ENCODE data around the gene TNFAIP1.
A peak's percentile ranks its signal among the peaks of the same experiment; 100 is the strongest.
"Not testable (repeated sequence)": the region's sequence is repeated elsewhere in the genome, so short reads cannot be mapped to it uniquely, and the experiment has no call there.

Gene TNFAIP1

GRCh38 chr17:28334666-28335200 lies 828 bp upstream of the TNFAIP1 start:
- peak overlapping the region; percentile 95 for H3K4me3 Mint-ChIP-seq
- H3K4me1 Mint-ChIP-seq: peaks cover 49% of the 10 kb centered on the region
- no peak for DNase-seq (ENCODE audit: low spot score in 2 of 2)
- no peaks in the 10 kb centered on the region for H3K9me3 Mint-ChIP-seq
- peak overlapping the region; percentile 96 for H3K27ac Mint-ChIP-seq
- H3K36me3 Mint-ChIP-seq: peaks cover 39% of the 10 kb centered on the region
- ATAC-seq: no peak

DNA sequence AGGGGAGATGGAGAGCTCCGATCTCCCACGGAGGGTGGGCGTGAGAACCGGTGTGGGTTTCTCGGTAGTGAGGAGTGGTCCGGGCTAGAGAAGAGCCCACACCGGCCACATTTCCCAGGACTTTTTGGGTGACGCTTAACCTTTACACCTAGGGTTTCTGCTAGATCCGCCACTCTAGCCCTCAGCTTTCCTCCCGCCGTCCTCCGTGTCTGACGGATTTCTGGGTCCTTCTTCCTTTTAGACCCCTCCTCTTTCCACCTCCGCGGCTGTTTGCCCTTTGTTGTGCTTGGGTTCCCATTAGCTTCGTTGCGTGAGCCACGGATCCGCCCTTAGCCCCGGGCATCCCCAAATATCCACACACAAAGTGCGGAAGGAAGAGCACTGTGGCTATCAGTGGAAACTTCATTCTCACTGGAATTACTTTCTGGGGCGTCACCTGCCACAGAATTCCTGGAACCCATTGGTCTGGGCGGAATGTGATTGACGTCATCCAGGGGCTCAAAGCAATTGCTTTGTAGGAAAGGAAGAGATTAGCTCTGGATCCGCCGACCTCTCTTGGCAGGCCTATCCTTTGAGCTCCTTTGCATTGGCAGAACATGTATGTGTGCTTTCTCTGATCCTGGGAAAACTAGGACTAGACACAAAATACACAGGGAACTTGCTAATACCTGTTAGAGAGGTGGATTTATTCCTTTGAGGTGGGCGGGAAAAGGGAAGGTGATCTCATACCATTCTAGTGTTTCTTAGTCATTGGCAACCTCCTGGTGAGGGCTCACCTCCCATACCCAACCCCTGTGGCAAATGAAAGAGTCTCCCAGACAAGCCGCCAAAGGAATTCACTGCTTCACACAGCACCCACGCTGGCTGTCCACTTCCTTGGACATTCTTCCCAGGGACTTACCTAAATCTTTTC lies 654 bp downstream of the TNFAIP1 start:
- DNase-seq (ENCODE audit: low spot score in 2 of 2) (no peak), ATAC-seq (no peak)
- H3K27ac Mint-ChIP-seq: peak overlapping the region; percentile 96
- no peaks in the 10 kb centered on the region for H3K9me3 Mint-ChIP-seq
- H3K4me3 Mint-ChIP-seq: peak overlapping the region; percentile 95
- peaks cover 42% of the 10 kb centered on the region for H3K36me3 Mint-ChIP-seq
- peaks cover 56% of the 10 kb centered on the region for H3K4me1 Mint-ChIP-seq

GRCh38 chr17:28338056-28338768 lies 2.7 kb downstream of the TNFAIP1 start:
- Mint-ChIP-seq H3K27ac (no peak overlapping the region), H3K9me3 (no peaks in the 10 kb centered on the region), H3K4me1 (peaks cover 51% of the 10 kb centered on the region), H3K36me3 (peaks cover 53% of the 10 kb centered on the region), H3K4me3 (peak overlapping the region; percentile 95)
- ATAC-seq (no peak), DNase-seq (ENCODE audit: low spot score in 2 of 2) (no peak)

- not testable (repeated sequence) for H3K9me3 Mint-ChIP-seq; DNase-seq (ENCODE audit: low spot score in 2 of 2); H3K4me3 Mint-ChIP-seq; ATAC-seq; H3K27ac Mint-ChIP-seq
- Mint-ChIP-seq H3K4me1 (peaks cover 47% of the 10 kb centered on the region), H3K36me3 (peaks cover 58% of the 10 kb centered on the region)
Observed at GRCh38 chr17:28338769-28339212, 3.2 kb downstream of the TNFAIP1 start.

GRCh38 chr17:28339431-28339830 lies 3.9 kb downstream of the TNFAIP1 start:
- Mint-ChIP-seq H3K36me3 (peaks cover 64% of the 10 kb centered on the region), H3K27ac (no peak overlapping the region)

DNA sequence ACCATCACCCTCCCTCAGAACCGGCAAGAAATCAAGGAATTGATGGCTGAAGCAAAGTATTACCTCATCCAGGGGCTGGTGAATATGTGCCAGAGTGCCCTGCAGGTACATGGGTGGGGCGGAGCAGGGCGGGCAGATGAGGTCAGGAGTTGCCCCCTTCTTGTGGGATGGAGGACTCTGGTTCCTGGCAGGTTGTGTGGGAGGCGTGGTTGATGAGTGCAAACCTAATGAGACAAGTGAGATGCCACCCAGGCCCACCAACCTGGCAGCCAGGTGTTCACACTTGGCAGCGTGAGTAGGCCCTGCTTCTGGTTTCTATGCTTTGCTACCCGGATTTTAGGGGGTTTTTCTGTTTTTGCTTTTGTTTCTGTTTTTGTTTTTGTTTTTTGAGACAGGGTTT lies 4.8 kb downstream of the TNFAIP1 start:
- peaks cover 35% of the 10 kb centered on the region for H3K4me1 Mint-ChIP-seq
- H3K9me3 Mint-ChIP-seq: no peaks in the 10 kb centered on the region
- DNase-seq (ENCODE audit: low spot score in 2 of 2): no peak
- H3K27ac Mint-ChIP-seq: no peak overlapping the region
- peaks cover 69% of the 10 kb centered on the region for H3K36me3 Mint-ChIP-seq
- no peak overlapping the region for H3K4me3 Mint-ChIP-seq
- ATAC-seq: no peak

More at GRCh38 chr17:28339431-28339830, 3.9 kb downstream of the TNFAIP1 start:
- ATAC-seq (no peak), DNase-seq (ENCODE audit: low spot score in 2 of 2) (no peak)
- no peaks in the 10 kb centered on the region for H3K9me3 Mint-ChIP-seq
- no peak overlapping the region for H3K4me3 Mint-ChIP-seq
- H3K4me1 Mint-ChIP-seq: peaks cover 41% of the 10 kb centered on the region

- peaks cover 34% of the 10 kb centered on the region for H3K4me1 Mint-ChIP-seq
- H3K4me3 Mint-ChIP-seq: no peak overlapping the region
- DNase-seq (ENCODE audit: low spot score in 2 of 2) (no peak), ATAC-seq (no peak)
- H3K27ac Mint-ChIP-seq: peak overlapping the region; percentile 43
- H3K9me3 Mint-ChIP-seq: no peaks in the 10 kb centered on the region
- H3K36me3 Mint-ChIP-seq: peaks cover 75% of the 10 kb centered on the region
Observed at GRCh38 chr17:28341516-28341915, 6.0 kb downstream of the TNFAIP1 start.

DNA sequence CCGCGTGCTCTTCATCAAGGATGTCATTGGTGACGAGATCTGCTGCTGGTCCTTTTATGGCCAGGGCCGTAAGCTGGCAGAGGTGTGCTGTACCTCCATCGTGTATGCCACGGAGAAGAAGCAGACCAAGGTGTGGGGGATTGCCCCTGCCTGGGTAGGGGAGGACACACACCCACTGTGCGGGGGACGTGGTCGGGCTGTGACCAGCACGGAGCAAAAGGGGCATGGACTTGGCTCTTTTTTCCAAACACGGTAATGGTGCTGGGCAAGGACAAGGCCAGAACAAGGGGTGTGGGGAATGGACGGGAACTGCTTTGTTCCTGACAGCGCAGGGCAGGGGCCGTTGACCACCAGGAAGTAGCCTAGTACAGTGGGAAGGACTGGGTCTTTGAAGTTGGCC lies 6.8 kb downstream of the TNFAIP1 start:
- ATAC-seq (no peak), DNase-seq (ENCODE audit: low spot score in 2 of 2) (no peak)
- no peak overlapping the region for H3K27ac Mint-ChIP-seq
- H3K36me3 Mint-ChIP-seq: peaks cover 77% of the 10 kb centered on the region
- H3K4me3 Mint-ChIP-seq: no peak overlapping the region
- peaks cover 26% of the 10 kb centered on the region for H3K4me1 Mint-ChIP-seq
- no peaks in the 10 kb centered on the region for H3K9me3 Mint-ChIP-seq

DNA sequence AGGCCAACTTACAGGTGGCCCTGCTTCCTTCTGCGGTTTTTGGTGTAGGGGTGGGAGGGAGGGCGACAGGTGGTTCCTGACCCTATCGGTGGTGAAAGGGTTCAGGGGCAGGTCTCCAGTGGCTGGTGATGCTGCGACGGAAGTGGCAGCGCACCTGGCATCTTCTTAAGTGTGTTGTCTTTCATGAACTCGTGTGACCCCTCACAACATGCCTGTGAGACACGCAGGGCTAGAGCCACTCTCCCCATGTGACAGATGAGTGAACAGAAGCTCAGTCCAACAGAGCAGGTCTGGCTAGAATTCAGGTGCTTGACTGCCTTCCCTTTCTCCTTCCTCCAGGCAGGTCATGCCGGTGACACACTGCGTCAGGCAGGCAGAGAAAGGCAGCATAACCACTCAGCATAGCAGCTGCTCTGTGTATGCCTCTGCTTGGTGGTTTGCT lies 8.0 kb downstream of the TNFAIP1 start:
- ATAC-seq: no peak

DNA sequence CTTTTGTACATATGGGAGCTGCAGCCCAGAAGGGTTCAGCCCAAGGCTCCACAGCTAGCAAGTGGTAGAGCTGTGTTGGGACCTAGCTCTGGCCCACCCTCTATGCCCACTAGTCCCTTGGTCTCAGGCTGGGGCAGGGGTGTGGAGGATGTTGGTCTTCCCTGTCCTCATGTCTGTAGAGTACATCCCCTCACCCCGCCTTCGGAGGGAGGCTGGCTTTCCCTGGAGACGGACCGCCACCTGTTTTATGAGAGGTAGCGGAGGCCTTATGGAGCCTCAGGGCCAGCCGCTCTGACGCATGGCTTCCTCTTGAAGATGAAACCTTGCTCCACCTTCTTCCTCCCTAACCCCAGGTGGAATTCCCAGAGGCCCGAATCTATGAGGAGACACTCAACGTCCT lies 8.4 kb downstream of the TNFAIP1 start:
- Mint-ChIP-seq H3K4me1 (peaks cover 11% of the 10 kb centered on the region), H3K4me3 (no peak overlapping the region), H3K36me3 (peaks cover 94% of the 10 kb centered on the region), H3K9me3 (no peaks in the 10 kb centered on the region), H3K27ac (no peak overlapping the region)
- DNase-seq (ENCODE audit: low spot score in 2 of 2) (no peak), ATAC-seq (peak; percentile 11)

More for the DNA sequence above, 8.0 kb downstream of the TNFAIP1 start:
- Mint-ChIP-seq H3K36me3 (peaks cover 89% of the 10 kb centered on the region), H3K9me3 (no peaks in the 10 kb centered on the region), H3K4me3 (no peak overlapping the region), H3K27ac (no peak overlapping the region), H3K4me1 (peaks cover 14% of the 10 kb centered on the region)
- DNase-seq (ENCODE audit: low spot score in 2 of 2): no peak

GRCh38 chr17:28344435-28344901 lies 8.9 kb downstream of the TNFAIP1 start:
- Mint-ChIP-seq H3K4me3 (no peak overlapping the region), H3K9me3 (no peaks in the 10 kb centered on the region), H3K27ac (no peak overlapping the region), H3K4me1 (peaks cover 8% of the 10 kb centered on the region), H3K36me3 (peaks cover 96% of the 10 kb centered on the region)
- ATAC-seq: peak; percentile 29
- DNase-seq (ENCODE audit: low spot score in 2 of 2): no peak

- no peak overlapping the region for H3K4me3 Mint-ChIP-seq
- peaks cover 96% of the 10 kb centered on the region for H3K36me3 Mint-ChIP-seq
- ATAC-seq: no peak
- H3K27ac Mint-ChIP-seq: no peak overlapping the region
- no peaks in the 10 kb centered on the region for H3K9me3 Mint-ChIP-seq
- DNase-seq (ENCODE audit: low spot score in 2 of 2): no peak
- H3K4me1 Mint-ChIP-seq: peaks cover under 1% of the 10 kb centered on the region
Observed at GRCh38 chr17:28345419-28346198, 10.0 kb downstream of the TNFAIP1 start.

GRCh38 chr17:28346199-28346580 lies 10.6 kb downstream of the TNFAIP1 start:
- no peak overlapping the region for H3K27ac Mint-ChIP-seq
- H3K4me3 Mint-ChIP-seq: no peak overlapping the region
- no peak for ATAC-seq
- H3K36me3 Mint-ChIP-seq: peaks cover 96% of the 10 kb centered on the region
- H3K4me1 Mint-ChIP-seq: no peaks in the 10 kb centered on the region
- no peaks in the 10 kb centered on the region for H3K9me3 Mint-ChIP-seq
- no peak for DNase-seq (ENCODE audit: low spot score in 2 of 2)

- no peaks in the 10 kb centered on the region for H3K9me3 Mint-ChIP-seq
- no peak overlapping the region for H3K27ac Mint-ChIP-seq
- H3K36me3 Mint-ChIP-seq: peaks cover 96% of the 10 kb centered on the region
- H3K4me3 Mint-ChIP-seq: no peak overlapping the region
- H3K4me1 Mint-ChIP-seq: no peaks in the 10 kb centered on the region
- no peak for DNase-seq (ENCODE audit: low spot score in 2 of 2)
- no peak for ATAC-seq
Observed at GRCh38 chr17:28346746-28347246, 11.2 kb downstream of the TNFAIP1 start.

All from stimulated activated effector memory CD8-positive, alpha-beta T cell treated with anti-CD3 and anti-CD28 coated beads, Interleukin-12 subunit alpha, Interleukin-12 subunit beta, amount 100 ng/mL, for 72 hours (primary cell).